ENCODE data around the gene ZNF639.

- no peak for TF ChIP-seq GATA2 (IDR thresholded peaks at IDR 0.05; ENCODE audit: low read depth, low read length)
- TF ChIP-seq GATA3 (IDR thresholded peaks at IDR 0.05; ENCODE audit: low read depth, low read length) = no peak
Measured at GRCh38 chr3:179297971-179298725, 24.7 kb upstream of the ZNF639 start.

All from SH-SY5Y (cell line).